GM19351 (cell line): ENCODE results near the gene COL11A2.

ENCODE experiments used
- ATAC-seq: cut with Tn5 transposase; IDR thresholded peaks from one replicate; pipeline ENCODE4 v1.9.1; 2021; ENCODE audit warnings: mild to moderate bottlenecking, moderate library complexity; ENCODE audit not compliant: unreplicated experiment

COL11A2 gene

DNA sequence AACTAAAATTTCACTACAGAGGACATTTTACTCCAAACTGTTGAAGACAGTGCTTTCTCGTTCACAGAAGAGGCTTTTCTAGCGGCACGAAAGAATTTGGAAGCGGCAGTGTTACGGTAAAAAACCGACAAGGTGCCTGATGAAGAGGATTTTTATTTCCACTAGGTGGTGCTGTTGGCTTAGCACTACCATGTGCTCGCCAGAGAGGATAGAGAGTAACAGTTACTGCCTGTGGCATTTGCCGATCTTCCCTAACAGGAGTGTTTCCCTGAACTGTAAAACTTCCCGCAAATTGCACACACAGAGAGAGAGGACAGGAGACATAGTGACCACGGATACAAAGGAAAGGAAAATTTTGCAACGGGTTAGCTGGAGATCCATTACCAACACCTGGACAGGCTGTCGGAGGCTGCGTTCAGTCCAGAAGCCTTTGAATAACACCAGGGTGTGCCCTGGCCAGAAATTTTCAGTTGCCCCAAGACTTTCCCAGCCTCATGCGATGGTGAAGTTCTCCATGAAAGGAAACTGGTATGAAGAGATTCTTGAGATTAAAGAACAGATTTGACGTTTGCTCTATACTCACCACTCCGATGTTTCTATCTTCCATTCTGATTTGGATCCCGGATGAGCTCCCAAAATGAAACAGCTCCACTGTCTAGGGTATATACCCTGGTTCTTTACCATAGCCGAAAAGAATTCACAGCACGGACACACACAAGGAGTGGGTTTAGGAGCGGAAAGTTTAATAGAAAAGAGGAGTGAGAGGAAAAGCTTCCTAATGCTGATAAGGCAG is 68.3 kb downstream of the COL11A2 start:
- ATAC-seq, result no peak

DNA sequence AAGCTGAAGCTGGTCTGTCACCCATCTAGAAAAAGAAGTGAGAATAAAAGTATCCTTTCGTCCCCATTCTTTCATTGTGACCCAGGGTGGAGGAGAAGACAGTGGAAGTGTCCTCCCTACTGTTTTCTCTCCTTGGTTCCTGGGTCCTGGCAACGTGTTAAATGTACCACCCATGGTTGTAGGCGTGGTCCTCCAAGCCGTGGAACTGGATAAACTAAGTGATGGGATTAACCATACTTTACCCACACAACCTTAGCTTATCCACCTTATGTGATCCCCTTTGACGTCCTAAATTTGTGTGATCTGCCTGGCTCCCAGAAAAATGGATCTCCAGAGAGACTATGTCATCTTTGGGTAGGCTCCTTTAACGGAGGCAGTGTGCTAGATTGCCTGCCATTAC is 69.1 kb downstream of the COL11A2 start:
- no peak for ATAC-seq

DNA sequence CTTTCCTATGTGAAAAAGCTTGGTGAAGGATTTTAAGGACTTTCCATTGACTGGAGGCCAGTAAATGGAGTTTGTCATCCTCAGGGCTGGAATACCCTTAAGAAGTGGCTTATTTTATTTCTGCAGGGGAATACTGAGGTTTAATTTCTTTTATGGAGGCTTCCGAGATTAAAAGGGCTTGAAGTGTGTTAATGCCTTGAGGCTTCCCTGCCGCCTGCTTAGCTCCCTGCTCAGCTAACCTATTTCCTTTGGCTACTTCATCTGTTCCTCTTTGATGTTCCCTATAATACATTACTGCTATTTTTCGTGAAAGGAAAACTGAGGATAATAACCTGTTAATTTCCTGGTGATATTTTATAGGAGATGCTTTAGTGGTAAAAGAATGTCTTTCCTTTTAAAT is 72.3 kb downstream of the COL11A2 start:
- no peak for ATAC-seq

DNA sequence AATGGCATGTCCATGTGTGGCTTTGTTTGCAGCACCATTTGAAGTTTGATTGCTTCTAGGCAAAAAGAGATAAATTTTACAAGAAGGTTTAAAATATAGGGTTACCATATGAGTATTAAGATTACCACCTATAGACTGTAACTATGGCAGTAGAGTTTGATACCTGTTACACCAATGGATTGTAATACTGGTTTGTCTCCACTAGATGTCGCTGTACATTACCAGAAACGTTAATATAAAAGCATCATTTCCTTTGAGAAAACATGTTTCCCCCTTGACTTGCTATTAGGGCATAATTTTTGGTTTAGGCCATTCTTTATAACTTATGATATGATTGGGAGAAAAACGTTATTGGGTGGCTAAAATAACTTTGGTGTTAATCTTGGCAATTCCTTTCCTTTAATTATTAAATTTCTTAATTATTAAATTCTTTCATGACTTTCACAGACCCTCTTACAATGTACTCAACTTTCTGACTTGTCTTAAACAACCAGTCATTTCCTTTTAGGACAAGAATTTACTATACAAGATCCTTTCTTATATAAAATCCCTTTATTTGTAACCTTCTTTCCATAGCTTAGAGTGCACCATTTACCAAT is 73.6 kb downstream of the COL11A2 start:
- ATAC-seq, result no peak

DNA sequence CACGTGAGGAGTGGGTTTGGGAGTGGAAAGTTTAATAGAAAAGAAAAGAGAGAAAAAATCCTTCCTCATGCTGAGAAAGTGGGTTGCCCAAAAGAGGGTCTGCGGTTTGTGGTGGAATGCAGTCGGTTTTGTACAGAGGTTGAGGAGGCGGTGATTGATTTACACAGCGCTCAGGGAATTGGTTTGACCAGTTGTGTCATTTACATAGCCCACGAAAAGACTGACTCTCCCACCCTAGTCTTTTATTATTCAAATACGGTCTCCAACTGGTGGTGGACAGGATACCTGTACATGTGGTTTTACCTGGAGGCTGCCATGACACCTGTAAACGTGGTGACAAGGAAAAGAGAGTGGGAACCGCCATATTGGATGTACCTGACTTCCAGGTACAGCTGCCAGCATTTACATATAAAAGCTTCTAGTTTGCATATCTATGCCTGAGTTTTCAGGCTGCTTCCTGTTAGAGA is 74.4 kb downstream of the COL11A2 start:
- no peak for ATAC-seq

DNA sequence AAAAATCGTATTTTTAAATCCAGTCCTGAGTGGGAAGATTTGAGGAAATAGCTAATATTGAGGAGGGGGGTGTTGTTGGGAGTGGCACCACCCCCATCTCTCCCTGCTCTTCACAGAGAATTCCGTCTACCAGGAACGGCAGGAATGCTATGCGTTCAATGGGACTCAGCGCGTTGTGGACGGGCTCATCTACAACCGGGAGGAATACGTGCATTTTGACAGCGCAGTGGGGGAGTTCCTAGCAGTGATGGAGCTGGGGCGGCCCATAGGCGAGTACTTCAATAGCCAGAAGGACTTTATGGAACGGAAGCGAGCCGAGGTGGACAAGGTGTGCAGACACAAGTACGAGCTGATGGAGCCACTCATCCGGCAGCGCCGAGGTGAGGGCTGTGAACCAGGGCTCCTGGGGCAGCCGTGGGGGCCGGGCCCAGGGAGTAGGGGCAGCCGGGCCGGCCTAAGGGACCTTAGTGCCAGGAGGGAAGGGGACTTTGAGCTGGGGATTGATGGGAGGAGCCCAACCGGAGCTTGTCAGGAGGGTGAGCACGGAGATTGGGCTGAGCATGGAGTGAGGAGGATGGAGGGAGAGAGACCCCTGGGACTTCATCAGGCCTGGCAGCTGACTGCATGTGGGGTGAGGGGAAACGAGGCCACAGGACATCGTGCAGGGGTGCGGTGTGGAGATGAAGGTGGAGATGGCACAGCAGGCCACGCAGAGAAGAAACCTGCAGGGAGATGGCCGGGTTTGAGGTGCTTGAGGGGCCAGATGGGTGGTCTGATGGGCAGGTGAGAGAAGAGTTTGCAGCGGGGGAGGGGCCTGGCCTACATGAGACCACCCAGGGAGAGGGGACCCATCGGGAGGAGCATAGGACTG is 75.2 kb downstream of the COL11A2 start:
- ATAC-seq, result no peak

DNA sequence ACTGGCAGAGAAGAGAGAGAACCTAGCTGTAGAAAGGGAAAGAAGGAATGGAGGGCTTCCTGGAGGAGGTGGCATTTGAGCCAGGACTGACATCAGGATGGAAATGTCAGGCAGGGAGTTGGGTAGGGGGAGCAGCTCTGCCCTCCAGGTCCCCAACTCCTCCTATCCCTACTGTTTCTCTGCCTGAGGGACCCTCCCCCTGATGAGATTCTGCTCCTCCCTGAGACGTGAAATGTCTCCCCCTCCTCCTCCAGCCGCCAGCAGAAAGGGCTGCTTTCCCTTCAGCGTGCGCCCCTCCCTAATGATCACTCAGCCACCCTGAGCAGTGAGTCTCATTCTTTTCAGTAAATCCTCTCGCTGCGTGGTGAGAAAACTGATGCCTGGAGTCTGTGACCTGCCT is 75.8 kb downstream of the COL11A2 start:
- no peak for ATAC-seq

DNA sequence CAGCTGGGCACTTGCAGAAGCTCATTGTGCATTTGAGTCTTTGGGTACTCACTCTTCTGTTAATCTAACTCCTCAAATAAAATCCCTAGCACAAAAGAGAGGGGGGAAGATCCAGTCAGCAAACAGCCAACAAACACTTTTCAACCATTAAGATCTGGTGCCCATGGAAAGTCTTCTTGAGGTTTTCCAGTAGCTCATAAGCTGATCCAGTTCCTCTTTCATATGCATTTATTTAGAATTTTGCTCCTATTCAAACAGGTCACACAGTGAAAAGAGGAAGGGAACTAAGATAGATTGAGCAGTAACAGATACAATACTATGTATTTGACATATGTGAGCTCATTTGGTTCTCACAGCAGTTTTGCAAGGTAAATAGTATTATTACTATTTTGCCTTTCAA is 77.9 kb downstream of the COL11A2 start:
- ATAC-seq, result no peak

DNA sequence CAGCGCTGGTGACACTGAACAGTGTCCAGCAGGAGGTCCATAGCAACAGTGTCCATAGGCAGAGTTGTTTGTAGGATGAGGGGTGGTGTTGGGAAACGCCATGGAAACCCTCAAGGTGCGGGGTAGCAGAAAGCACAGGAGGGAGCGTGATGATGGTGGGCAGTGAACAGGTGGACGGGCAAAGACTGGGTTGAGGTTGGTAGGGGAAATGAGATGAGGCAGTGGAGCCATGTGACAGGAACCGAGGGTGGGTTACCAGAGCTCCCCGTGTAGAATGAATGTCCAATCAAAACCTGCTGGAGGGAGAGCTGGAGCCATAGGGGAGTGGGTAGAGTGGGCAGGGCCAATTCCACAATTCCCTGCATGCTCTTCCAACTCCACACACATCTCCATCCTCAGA is 78.5 kb downstream of the COL11A2 start:
- no peak for ATAC-seq
